ENCODE data around the gene EEIG1. TPM values are rescaled to one million over a fixed set of nuclear protein-coding genes. Genes with fewer than 3 reads are reported as not detected.
A peak's percentile ranks its signal among the peaks of the same experiment; 100 is the strongest.

Gene EEIG1
- polyA plus RNA-seq, 1 donor = 55.2 TPM

- DNase-seq = peak in 1 of 2 donors; percentile 42
- H3K27ac ChIP-seq (ENCODE audit: low read length) = no peak overlapping the region
- H3K9me3 ChIP-seq (ENCODE audit: control insufficient read depth, low read depth, low read length) = peaks cover 3% of the 10 kb centered on the region
- peaks cover 3% of the 10 kb centered on the region for H3K36me3 ChIP-seq (ENCODE audit: control insufficient read depth, insufficient read depth, low read length)
- peaks cover 25% of the 10 kb centered on the region for H3K4me1 ChIP-seq (ENCODE audit: control insufficient read depth, insufficient read depth, low read length)
- H3K27me3 ChIP-seq (ENCODE audit: control insufficient read depth, insufficient read depth, low read length) = peaks cover 53% of the 10 kb centered on the region
- WGBS (ENCODE audit: insufficient coverage, low lambda C conversion rate) = 13% methylated on average over 4 of the region's 18 CpGs
- peak overlapping the region; percentile 36 for H3K4me3 ChIP-seq (ENCODE audit: low read length)
These were observed 49.5 kb downstream of the EEIG1 start for GRCh38 chr9:127931092-127931881.

Other genes starting within 250 kb of the EEIG1 start
- 16.5 TPM for gene TOR2A, start 245.7 kb downstream of the EEIG1 start, polyA plus RNA-seq
- gene SH2D3C, start 202.3 kb downstream of the EEIG1 start, polyA plus RNA-seq = 7.4 TPM
- gene CDK9, start 195.0 kb downstream of the EEIG1 start, polyA plus RNA-seq = 57.4 TPM
- gene FPGS, start 178.1 kb downstream of the EEIG1 start, polyA plus RNA-seq = 33.5 TPM
- gene ENG, start 126.3 kb downstream of the EEIG1 start, polyA plus RNA-seq = 21.6 TPM
- 20.6 TPM for gene AK1, start 103.3 kb downstream of the EEIG1 start, polyA plus RNA-seq
- gene ST6GALNAC6, start 81.4 kb downstream of the EEIG1 start, polyA plus RNA-seq = 14.4 TPM
- gene ST6GALNAC4, start 63.9 kb downstream of the EEIG1 start, polyA plus RNA-seq = 10.4 TPM
- 0.79 TPM for gene PIP5KL1, start 50.2 kb downstream of the EEIG1 start, polyA plus RNA-seq
- gene DPM2, start 43.1 kb downstream of the EEIG1 start, polyA plus RNA-seq = 33.2 TPM
- 7.9 TPM for gene NAIF1, start 86.3 kb upstream of the EEIG1 start, polyA plus RNA-seq
- gene SLC25A25, start 87.2 kb upstream of the EEIG1 start, polyA plus RNA-seq = 19.4 TPM
- gene PTGES2, start 146.7 kb upstream of the EEIG1 start, polyA plus RNA-seq = 59.1 TPM
- gene LCN2, start 168.5 kb upstream of the EEIG1 start, polyA plus RNA-seq = 0.93 TPM
- 39.7 TPM for gene BBLN, start 179.3 kb upstream of the EEIG1 start, polyA plus RNA-seq
- gene CIZ1, start 210.6 kb upstream of the EEIG1 start, polyA plus RNA-seq = 95.1 TPM
- 49.0 TPM for gene DNM1, start 222.4 kb upstream of the EEIG1 start, polyA plus RNA-seq